GM18526 (cell line): ENCODE measurements around the gene KCNQ1.

Source experiments
- POLR2A ChIP-seq: IDR thresholded peaks from 3 replicates; pipeline ENCODE4 v1.6.1; 2011; ENCODE audit not compliant: insufficient read length; ENCODE audit errors: extremely low read depth

The KCNQ1 gene

DNA sequence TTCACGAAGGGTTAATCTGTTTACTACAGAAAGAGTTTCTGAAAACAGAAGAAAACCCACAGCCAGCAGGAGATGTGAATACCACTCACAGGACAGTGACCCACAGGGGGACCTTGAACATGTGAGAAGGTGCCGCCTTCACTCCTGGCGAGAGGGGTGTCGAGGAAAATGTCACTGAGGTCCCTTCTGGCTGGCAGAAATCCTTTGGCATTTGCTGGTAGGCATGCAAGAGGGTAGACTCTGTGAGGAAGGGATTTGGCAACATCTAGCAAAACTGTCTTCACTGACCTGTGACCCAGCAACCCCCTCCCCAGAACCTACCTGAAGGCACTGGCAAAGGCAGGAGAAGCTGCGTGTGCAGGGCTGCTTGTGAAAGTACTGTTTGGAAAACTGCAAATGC is 8.6 kb downstream of the KCNQ1 start:
- no peak for TF ChIP-seq POLR2A

DNA sequence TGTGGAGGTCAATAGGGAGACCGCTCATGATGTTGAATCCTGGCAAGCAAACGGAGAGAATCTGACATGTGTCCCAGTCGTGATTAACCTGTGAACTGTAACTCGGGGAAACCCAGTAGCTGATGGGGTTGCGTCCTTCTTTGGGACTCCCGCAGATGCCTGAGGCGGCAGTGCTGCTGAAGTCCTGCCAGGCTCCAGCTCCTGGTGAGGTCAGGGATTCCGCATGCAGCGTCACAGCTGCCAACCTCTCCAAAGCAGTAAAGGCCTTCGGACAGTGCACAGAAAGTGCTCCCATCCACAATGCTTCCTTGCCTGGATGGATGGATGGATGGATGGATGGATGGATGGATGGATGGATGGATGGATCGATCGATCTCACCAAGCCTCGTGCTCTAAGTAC is 13.5 kb downstream of the KCNQ1 start:
- no peak for TF ChIP-seq POLR2A

DNA sequence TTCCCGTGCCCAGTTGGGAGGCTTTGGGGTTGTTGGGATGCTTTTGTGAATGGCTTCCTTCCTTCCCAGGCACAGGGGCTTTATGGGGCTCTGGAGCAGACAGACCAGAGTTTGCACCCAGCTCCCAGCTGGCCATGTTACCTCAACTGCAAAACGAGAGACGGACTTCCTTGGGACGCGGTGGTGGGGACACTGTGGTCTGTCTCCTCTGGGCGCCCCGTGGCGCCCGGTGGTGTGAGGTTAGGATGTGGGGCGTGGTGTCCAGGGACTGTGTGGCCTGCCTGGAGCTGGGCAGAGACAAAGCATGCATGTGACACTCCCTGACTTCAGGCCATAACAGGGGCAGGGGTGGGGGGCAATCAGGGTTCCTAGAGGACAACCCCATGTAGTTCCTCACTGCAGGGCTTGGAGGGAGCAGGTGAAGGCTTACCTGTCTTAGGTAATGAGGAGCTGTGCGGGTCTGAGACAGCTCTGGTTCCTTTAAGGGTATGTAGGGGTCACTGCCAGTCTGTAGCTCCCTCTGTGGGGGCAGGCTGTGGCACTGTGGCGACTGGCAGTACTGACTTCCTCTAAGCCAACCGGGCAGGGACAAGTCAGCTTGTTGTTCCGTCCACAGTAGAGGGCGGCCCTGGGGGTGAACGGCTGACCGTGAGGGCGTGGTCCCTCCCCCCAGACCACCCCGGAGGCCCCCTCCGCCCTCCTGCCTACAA is 14.4 kb downstream of the KCNQ1 start:
- no peak for TF ChIP-seq POLR2A

DNA sequence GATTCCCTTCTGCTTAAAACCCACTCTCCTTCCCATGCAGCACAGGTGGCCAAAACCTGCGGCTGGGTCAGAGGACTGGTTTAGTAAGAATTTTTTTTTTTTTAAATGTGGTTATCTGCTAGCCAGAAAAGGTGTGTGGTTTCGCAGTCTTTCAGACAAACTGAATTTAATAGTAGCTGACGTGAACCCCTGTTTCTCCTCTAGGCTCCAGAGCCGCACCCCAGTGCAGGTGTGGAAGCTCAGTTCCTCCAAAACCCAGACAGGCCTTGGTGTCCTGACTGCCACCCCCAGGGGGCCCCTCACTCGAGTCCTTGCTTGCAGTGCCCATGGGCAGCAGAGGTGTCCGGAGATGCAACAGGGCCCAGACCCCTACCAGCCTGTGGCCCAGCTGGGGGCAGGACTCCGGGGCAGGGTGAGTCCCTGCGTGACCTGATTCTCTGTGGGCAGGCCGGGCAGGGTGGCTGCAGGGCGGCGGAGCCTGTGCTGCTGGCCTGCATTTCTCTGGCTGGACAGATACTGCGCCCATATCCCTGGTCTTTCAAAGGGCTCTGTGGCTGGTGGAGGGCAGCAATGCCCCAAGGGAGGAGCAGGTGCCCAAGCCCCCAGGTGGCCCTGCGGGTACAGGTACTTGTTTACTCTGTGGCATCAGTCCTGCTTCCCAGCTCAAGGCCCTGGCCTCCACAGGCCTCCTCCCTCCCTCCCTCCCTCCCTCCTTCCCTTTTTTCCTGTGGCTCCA is 15.2 kb downstream of the KCNQ1 start:
- TF ChIP-seq POLR2A: no peak

DNA sequence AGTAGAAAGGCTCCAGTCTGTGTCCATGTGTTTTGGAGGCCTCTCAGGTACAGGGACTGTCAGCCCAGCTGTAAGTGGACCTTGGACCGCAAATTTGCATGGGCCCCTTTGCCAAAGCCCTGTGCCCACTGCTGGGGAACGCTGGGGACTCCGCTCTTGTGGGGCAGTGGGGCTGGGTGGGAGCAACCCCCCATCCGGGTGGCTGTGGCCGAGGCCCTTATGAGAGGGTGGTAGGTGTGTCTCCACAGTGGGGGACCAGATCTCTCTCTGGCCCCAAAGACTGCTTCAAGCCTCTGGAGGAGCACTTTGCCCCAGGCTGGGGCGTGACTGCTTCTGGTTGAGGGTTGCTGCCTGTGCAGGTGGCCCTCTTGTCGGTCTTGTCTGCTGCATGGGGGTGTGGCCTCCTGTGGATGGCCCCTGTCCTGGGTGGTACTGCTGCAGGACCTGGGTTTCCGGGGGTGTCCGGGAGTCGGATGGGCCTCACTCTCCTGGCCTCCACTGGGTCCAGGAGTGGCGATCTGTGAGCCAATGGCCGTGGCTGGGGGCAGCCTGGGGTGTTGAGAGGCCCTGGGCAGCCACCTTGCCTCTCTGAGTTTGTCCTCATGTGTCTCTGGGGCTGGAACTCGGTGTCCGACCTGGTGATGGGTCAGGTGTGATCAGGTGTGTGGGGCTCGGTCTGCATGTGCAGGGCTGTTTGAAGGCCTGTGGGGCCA is 15.9 kb downstream of the KCNQ1 start:
- TF ChIP-seq POLR2A: no peak

DNA sequence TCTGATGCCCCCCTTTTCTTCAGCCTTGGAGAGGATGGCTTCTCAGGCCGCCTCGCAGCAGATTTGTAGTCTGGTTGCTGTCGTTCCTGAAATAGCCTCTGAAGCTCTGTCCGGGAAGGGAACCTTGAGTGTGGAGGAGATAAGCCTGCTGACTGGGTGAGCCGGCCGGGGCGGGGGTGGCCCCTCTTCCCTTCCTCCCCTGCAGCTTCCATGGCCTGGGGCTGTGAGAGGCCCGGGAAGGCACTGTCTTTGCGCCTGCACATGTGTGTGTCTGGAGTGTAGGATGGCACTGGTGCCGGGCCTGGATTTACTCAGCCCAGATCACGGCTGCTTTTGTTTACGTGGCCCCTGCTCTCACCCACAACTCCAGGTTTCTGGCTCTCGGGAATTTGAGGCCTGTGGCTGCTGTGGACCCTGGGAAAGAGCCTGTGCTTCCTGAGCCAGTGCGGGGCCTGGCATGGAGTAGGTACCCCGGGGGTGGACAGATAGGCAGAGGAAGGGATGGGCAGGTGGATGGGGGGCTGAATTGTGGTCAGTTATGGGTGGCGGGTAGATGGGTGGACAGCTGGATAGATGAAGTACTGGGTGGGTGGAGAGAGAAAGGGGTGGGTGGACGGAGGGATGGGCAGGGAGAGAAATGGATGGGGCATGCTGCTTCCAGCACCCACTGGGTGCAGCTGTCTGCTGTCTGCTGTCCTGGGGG is 16.6 kb downstream of the KCNQ1 start:
- no peak for TF ChIP-seq POLR2A

DNA sequence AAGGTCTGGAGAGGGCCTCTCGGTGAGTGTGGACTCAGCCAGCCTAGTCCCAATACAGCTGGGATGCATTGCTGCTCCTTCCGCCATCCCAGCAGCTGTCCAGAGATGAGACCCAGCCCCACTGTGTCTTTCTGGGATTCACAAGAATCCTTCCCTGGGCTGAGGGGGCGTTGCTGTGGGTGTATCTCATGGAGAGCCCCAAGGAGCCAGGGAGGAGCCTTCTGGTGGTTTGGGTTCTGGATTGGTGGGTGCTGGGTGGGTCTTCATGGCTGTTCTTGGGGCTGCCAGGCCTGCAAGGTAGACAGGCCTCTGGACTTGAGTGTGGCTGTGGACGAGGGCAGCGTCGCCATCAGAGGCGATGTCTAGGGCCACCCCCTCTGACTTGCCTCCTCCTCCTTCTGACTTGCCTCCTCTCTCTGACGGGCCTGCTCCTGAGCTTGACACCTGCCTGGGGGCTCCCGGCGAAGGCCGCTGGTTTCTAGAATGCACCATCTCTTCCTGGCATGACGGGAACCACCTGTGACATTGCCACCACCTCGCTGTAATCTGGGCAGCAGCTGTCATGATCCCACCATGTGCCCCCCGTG is 17.2 kb downstream of the KCNQ1 start:
- no peak for TF ChIP-seq POLR2A

DNA sequence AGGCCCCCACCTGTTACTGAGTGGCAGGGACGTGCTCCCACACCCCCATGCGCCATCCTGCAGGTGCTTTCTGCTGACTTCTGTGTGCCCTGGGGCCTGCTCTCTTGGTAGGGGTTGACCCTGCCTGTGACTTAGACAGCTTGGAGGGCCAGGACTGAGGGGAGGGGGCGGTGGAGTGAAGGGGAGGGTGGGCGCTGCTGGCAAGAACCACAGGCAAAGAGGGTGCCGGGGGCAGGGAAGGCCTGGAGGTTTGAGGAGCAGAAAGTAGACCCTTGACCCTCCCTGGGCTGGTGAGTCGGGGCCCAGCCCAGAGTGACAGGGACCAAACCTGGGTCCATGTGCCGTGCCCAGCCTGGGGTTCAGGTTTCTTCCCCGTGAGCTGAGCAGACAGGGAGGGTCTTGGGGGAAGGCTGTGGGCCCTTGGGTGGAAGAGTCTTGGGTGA is 17.8 kb downstream of the KCNQ1 start:
- no peak for TF ChIP-seq POLR2A

DNA sequence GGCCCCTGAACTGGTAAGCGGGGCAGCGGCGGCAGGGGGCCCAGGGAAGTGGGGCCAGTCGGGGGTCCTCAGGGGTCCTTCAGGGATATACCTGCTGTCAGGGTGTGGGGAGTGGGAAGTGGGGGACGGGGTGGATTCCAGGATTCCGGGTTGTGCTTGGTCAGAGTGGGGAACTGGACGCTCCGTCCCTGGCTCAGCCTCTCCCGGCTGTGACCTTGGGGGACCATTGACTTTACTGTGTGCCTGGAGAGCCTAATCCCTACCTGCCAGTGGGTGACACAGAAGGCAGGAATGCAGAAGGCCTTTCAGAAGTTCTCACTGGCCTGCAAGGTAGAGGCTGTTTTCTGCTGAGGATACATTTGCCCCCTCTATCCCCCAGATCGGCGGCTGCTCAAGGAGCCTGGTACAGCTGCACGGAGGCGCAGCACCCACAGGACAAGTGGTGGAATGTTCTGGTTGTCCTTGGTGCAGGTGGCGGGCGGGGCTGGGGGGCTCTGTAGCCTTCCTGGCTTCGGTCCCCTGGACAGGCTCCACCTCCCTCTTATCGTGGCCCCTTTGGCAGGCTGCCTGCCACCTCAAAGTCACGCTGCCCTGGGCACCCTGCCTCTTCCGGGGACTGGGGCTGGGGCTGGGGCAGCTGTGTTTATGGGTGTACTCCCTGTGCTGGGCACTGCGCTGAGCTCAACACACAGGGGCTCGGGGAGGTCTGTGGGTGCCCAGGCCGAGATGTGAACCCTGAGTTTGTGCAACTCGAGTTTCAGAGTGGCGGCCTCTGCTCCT is 18.4 kb downstream of the KCNQ1 start:
- no peak for TF ChIP-seq POLR2A

DNA sequence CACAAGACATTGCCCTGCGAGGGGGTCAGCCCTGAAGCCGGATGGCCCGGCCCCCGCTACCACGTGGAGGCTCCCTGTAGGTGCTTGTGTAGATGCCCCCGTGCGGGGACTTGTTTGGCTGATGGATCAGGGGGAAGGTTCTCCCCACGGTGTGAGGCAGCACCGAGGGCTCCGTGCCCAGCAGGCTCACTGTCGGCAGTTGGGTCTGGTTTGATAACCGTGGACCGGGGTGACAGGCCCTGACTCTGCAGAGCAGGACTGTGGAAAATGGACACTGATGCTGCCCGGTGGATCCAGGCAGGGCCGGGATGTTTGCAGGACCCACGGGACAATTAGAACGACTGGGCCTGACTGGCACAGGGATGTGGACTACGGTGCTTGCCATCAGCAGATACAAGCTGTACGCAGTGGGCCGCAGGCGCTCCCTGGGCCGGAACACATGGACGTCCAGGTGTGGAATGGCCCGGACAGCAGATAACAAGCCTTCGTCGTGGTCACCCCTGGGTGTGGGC is 19.0 kb downstream of the KCNQ1 start:
- no peak for TF ChIP-seq POLR2A

DNA sequence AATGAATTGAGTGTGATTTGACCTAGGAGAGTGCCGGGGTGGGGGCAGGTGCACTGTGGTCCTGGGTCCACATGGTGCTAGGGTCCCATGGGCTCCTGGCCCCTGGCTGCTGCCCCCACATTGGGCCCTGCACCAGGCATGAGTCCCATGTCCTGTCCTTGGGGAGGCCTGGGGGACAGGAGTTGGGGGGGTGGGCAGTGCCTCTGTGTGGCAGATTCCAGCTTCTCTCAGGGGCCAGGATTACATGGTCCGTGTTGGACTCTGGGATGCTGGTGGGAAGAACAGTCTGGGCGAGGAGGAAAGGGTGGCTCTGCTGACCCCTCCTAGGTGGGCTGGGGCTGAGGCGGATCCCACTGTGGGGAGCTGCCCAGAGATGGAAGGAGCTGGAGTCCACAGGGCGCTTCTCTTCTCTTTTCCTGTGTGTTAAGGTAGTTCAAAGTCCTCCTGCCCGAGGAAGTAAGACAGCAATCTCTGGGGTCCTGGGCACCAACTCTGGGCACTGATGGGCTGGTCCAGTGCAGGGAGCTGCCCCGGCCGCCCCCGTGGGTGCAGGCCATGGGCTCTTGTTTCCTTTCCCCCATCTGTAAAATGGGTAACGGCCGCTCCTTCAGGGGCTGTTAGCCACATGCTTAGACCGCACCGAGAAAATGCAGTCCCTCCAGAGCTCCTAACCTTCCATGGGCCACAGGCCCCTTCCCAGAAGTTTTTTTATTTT is 19.8 kb downstream of the KCNQ1 start:
- TF ChIP-seq POLR2A: no peak

DNA sequence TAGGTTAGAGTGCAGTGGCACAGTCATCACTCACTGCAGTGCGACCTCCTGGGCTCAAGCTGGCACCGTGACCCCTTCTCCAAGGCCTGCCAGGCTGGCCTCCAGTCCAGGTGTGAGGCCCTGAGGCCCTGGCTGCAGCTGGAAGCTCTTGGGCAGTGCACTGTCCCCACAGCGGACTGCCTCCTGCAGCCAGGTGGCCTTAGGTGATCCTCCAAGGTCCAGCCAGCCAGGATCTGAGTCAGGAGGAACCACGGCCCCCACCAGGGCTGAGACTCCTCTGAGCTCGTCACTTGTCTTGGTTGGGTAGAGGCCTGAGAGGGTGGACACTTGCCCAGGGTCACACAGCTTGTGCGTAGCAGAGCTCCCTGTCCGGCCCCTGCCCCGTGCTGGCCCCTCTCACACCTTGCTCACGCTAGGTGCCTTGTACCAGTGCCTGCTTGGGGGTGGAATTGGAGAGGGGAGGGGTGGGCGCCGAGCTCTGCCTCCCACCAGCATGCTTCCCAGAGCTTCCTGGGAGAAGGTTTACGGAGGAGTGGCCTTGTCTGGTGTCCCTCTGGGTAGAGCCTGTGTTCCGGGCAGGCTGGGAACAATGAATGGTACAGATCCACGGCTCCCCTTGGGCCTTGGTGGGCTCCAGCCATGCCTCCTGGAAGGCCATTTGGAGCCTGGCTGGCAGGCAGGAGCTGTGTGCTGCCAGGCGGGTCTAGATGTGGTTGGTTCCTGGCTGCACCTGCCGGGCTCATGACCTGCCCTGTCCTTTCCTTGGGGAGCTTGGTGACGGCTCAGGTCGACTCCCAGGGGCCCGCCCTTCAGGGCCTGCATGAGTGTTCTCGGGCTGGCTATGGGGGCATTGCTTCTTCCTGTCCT is 20.6 kb downstream of the KCNQ1 start:
- no peak for TF ChIP-seq POLR2A
